GM12874 (cell line): ENCODE results near the gene ATP2C2.

Experiments used
- TF ChIP-seq, protein P1 (sequence below): IDR thresholded peaks from 2 replicates; pipeline ENCODE4 v1.5.1; 2011; ENCODE audit warnings: low read depth, mild to moderate bottlenecking, control low read depth, low read length, moderate library complexity; ENCODE audit not compliant: insufficient read depth

ATP2C2 gene

GRCh38 chr16:84458606-84459532 lies 90.5 kb downstream of the ATP2C2 start:
- TF ChIP-seq, protein P1, sequence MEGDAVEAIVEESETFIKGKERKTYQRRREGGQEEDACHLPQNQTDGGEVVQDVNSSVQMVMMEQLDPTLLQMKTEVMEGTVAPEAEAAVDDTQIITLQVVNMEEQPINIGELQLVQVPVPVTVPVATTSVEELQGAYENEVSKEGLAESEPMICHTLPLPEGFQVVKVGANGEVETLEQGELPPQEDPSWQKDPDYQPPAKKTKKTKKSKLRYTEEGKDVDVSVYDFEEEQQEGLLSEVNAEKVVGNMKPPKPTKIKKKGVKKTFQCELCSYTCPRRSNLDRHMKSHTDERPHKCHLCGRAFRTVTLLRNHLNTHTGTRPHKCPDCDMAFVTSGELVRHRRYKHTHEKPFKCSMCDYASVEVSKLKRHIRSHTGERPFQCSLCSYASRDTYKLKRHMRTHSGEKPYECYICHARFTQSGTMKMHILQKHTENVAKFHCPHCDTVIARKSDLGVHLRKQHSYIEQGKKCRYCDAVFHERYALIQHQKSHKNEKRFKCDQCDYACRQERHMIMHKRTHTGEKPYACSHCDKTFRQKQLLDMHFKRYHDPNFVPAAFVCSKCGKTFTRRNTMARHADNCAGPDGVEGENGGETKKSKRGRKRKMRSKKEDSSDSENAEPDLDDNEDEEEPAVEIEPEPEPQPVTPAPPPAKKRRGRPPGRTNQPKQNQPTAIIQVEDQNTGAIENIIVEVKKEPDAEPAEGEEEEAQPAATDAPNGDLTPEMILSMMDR = no peak

DNA sequence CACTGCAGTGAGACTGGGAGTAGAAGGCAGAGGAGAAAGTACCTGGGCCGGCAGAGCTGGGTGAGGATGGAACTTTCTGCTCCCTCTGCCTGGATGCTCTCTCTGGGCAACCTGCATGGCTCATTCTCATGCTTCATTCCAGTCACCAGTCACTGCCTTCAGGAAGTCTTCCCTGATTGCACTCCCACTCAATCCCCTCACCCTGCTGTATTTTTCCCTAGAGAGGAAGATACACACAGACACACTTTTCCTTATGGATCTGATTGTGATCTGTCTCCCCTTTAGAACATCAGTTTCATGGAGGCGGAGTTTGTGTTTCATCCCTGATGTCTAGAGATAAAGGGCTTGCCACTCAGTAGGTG lies 91.2 kb downstream of the ATP2C2 start:
- TF ChIP-seq, protein P1 = no peak

DNA sequence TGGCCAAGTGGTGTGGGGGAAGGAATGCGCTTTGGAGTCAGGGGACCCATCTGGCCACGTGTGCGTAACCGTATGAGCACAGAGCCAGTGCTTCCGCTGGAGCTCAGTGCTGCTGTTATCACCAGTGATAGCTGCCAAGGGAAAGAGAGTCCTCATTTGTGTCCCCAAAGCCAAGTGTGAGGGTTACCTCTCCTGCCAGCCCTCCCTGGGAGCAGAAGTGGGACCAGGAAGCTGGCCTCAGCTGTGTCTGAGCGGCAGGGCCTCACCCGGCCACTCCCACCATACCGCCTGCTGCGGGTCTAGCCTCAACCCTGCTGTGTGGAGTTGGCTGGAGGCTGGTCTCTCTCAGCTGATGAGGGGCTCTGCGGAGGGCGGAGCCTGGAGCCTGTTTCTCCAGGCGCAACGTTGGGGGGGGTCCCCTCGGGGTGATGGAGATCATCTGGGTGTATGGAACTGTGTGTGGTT lies 91.6 kb downstream of the ATP2C2 start:
- TF ChIP-seq, protein P1 = no peak

GRCh38 chr16:84460406-84461028 lies 92.2 kb downstream of the ATP2C2 start:
- TF ChIP-seq, protein P1 = no peak

GRCh38 chr16:84461029-84461412 lies 92.7 kb downstream of the ATP2C2 start:
- TF ChIP-seq, protein P1 = no peak

- TF ChIP-seq, protein P1 = no peak
Measured at GRCh38 chr16:84461413-84462295, 93.3 kb downstream of the ATP2C2 start.
